HTR-8/SVneo (cell line): ENCODE results near the gene NAA60.

ENCODE experiments used
- DNase-seq: peaks from one replicate; pipeline ENCODE4 v3.0.0; 2011; ENCODE audit warnings: low spot score, mixed read lengths; ENCODE audit not compliant: insufficient read length
- FAIRE-seq: peaks from 2 replicates; lab custom pipeline; 2011; peaks lifted over from hg19 to GRCh38; lab: Jason Lieb, UNC

Gene NAA60

GRCh38 chr16:3480901-3481695 is 37.6 kb downstream of the NAA60 start:
- no peak for FAIRE-seq
- no peak for DNase-seq

GRCh38 chr16:3481696-3482658 is 38.5 kb downstream of the NAA60 start:
- FAIRE-seq (no peak), DNase-seq (no peak)

GRCh38 chr16:3482659-3483241 is 39.3 kb downstream of the NAA60 start:
- no peak for FAIRE-seq

GRCh38 chr16:3484318-3485096 is 41.0 kb downstream of the NAA60 start:
- FAIRE-seq (no peak), DNase-seq (no peak)

More at GRCh38 chr16:3482659-3483241, 39.3 kb downstream of the NAA60 start:
- DNase-seq = no peak

DNA sequence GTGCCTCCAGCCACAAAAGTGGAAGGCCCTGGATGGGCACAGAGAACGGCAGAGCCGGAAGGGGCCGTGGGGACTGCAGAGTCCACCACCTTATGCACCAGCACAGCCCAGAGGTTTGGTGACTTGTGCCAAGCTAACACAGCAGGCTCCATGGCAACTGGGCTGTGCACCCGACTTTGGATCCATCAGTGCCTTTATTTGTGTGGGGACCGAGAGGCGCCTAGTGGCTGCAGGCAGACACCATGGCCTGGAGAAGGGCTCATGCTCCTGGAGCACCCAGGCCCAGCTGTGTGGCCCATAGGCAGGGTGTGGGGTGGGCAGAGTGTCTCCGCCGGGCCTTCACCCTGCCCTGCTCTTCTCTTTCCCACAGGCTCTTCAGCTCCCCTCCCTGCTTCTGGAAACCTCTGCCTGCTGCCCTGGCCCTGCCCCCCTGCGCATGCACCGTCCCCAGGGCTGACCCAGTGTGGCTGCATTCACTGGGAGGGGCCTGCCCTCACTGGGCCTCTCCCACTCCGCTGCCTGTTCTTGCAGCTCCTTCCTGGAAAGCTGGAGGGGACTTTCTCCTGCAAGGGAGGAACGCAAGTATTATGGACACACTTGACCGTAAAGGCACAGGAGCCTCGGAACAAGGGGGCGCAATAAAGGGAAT is 41.7 kb downstream of the NAA60 start:
- FAIRE-seq = no peak

DNA sequence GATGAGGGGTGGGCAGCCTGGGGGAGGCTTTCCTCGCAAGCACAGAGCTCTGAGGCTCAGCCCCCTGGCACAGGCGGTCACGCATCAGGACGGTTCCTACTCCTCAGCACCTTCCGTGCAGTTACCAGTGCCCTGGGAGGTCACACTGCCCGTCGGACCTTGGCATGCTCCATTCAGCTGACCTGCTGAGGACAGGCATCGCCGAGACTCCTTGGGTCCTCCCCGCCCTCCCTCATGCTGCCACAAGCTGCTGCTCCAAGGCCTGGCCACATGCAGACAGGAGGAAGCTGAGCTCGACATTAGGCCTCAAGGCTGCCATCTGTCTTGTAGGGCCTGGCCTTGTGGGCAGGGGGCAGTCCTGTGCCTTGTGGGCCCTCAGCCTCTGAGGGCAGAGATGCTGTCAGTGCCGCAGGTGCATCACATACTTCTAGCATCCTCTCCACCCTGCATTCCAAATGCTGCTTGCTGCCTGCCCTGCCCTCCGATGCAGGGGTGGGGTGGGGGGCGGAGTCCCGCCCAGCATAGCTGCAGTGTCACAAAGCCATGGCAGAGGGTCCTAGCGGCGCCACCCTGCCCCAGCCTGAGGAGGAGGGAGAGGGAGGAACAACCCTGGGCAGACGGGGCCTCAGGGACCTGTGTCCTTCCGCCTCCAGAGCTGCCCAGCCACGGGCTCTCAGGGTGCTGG is 42.5 kb downstream of the NAA60 start:
- no peak for FAIRE-seq
- no peak for DNase-seq

More for the DNA sequence above, 41.7 kb downstream of the NAA60 start:
- DNase-seq = no peak

DNA sequence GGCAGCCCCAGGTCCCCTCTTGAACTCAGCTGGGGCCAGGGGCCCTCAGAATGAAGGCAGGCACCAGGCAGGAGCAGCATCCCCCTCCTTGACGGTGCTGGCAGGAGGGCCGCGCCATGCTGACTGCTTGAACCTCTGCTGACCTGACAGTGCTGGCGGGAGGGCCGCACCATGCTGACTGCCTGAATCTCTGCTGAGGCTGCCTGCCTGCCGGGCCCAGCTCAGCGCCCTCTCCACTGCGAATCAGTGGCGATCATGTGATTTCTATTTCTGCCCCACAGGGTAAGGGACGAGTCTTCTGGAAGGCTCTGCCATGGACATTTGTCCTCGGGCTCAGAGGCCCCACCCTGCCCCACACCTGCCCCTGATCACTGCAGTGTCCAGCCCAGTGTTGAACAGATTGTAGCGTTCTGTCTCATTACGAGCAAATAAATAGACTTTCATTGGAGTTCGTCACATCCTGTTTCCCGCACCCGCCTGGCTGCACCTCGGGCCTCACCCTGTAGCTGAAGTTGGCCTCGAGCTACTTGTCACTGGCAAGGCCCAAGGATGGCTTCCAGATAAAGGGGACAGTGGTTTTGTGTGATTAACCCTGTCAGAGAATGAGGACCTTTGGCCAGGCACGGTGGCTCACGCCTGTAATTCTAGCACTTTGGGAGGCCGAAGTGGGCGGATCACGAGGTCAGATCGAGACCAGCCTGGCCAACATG is 43.2 kb downstream of the NAA60 start:
- FAIRE-seq (no peak), DNase-seq (no peak)

GRCh38 chr16:3487521-3488410 is 44.3 kb downstream of the NAA60 start:
- DNase-seq (no peak), FAIRE-seq (peak; percentile 26)

DNA sequence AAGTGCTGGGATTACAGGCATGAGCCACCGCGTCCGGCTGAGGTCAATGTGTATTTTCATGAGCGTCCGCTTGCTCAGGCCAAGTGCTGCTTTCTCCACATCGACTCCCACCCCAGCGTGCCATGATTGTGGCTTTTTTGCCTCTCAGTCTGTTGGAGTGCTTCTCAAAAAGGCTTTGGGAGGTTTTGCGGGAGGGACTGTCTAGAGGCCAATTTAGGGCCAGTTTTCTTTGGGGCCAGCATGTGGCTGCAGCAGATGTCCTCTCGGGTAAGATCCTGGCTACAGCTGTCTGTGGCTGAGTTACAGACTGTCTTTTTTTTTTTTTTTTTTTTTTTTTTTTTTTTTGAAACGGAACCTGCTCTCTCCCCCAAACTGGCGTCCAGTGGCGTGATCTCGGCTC is 45.3 kb downstream of the NAA60 start:
- DNase-seq = no peak
- no peak for FAIRE-seq

GRCh38 chr16:3490911-3491629 is 47.6 kb downstream of the NAA60 start:
- DNase-seq = no peak
- FAIRE-seq = no peak

GRCh38 chr16:3492356-3492755 is 48.9 kb downstream of the NAA60 start:
- DNase-seq = no peak
- FAIRE-seq = no peak

GRCh38 chr16:3494386-3494973 is 51.0 kb downstream of the NAA60 start:
- FAIRE-seq (no peak), DNase-seq (no peak)

DNA sequence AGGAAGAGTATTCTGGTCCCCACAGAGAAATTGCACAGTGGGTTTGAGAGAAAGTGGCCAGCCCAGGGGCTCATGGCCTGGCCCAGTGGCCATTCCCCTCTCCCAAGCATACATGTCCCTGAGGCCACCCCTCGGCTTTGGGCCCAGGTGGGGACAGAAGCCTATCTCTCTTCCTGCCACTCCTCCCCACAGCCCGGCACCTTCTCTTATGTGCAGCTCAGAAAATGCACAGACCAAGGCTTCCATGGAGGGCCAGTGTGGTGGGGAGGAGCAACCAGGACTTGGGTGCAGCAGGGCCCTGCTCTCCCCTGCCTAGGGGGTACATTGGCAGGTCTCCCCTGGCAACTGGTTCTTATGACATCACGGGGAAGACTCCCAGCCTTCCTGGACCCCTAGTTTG is 51.7 kb downstream of the NAA60 start, which contains the start of gene C16orf90:
C16orf90 (minus strand) TSS at position 314 of the 400 bp plus-strand sequence; CDS start at position 246, 68 bp downstream.
- no peak for DNase-seq
- FAIRE-seq = no peak

DNA sequence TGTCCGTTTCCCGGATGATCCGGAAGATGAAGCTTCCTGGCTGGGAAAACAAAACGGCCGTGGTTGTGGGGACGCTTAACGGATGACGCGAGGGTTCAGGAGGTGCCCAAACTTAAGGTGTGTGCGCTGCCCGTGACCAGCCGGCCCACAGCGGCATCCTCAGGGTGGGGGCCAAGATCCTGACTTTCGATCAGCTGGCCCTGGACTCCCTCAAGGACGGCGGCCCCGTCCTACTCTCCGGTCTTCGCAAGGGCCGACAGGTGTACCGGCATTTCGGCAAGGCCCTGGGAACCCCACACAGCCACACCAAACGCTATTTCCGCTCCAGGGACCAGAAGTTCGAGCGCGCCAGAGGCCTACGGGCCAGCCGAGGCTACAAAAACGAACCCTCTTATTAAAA is 52.9 kb downstream of the NAA60 start:
- DNase-seq (no peak), FAIRE-seq (no peak)

GRCh38 chr16:3497771-3498170 is 54.3 kb downstream of the NAA60 start:
- DNase-seq (no peak), FAIRE-seq (no peak)

DNA sequence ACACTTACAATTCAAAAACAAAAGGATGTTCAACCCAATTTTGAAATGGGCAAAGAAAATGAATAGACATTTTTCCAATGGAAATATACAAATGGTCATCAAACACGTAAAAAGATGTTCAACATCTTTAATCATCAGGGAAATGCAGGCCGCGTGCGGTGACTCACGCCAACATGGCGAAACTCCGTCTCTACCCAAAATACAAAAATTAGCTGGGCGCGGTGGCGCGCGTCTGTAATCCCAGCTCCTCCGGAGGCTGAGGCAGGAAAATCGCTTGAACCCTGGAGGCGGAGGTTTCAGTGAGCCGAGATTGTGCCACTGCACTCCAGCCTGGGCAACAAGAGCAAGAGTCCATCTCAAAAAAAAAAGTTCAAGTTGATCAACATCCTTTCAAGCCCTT is 55.5 kb downstream of the NAA60 start:
- FAIRE-seq (no peak), DNase-seq (no peak)
